MM.1S (cell line): ENCODE measurements around the gene NTRK2.

Experiments
- DNase-seq: peaks from one replicate; pipeline ENCODE4 v3.0.0-alpha.2; 2015
- H2AFZ ChIP-seq: fragments of 300-600 bp; sonication (generic); 2 replicates; pipeline ENCODE4 v1.6.0; 2016; ENCODE audit warnings: antibody characterized with exemption, low read length
- H3F3A ChIP-seq: fragments of 300-600 bp; sonication (generic); 2 replicates; pipeline ENCODE4 v1.6.1; 2016; ENCODE audit warnings: mild to moderate bottlenecking, antibody characterized with exemption, low read length, moderate library complexity, mixed read lengths; ENCODE audit not compliant: insufficient read depth
- H3K27ac ChIP-seq: fragments of 300-600 bp; sonication (generic); 2 replicates; pipeline ENCODE4 v1.5.1; 2016; ENCODE audit warnings: mild to moderate bottlenecking, low read length
- H3K27me3 ChIP-seq: fragments of 300-600 bp; sonication (generic); replicated peaks from 2 replicates; pipeline ENCODE4 v1.6.0; 2016; ENCODE audit warnings: low read length; ENCODE audit not compliant: insufficient read depth
- H3K36me3 ChIP-seq: fragments of 300-600 bp; sonication (generic); replicated peaks from 2 replicates; pipeline ENCODE4 v1.6.1; 2016; ENCODE audit warnings: mild to moderate bottlenecking, low read length, mixed read lengths; ENCODE audit not compliant: insufficient read depth
- H3K4me1 ChIP-seq: fragments of 300-600 bp; sonication (generic); 2 replicates; pipeline ENCODE4 v1.6.1; 2016; ENCODE audit warnings: low read length, mixed read lengths
- H3K4me2 ChIP-seq: fragments of 300-600 bp; sonication (generic); 2 replicates; pipeline ENCODE4 v1.6.0; 2016; ENCODE audit warnings: low read depth, low read length
- H3K4me3 ChIP-seq: fragments of 300-600 bp; sonication (generic); 2 replicates; pipeline ENCODE4 v1.5.1; 2016; ENCODE audit warnings: low read length, mixed read lengths
- H3K79me2 ChIP-seq: fragments of 300-600 bp; sonication (generic); 2 replicates; pipeline ENCODE4 v1.6.1; 2016; ENCODE audit warnings: mixed run types, low read length, mixed read lengths
- H3K9ac ChIP-seq: fragments of 300-600 bp; sonication (generic); 2 replicates; pipeline ENCODE4 v1.6.1; 2016; ENCODE audit warnings: low read length, mixed read lengths
- H3K9me2 ChIP-seq: fragments of 300-600 bp; sonication (generic); replicated peaks from 2 replicates; pipeline ENCODE4 v1.6.1; 2016; ENCODE audit warnings: mild to moderate bottlenecking, low read length, mixed read lengths; ENCODE audit not compliant: insufficient read depth
- H3K9me3 ChIP-seq: fragments of 300-600 bp; sonication (generic); replicated peaks from 2 replicates; pipeline ENCODE4 v1.6.1; 2016; ENCODE audit warnings: mild to moderate bottlenecking, low read length, mixed read lengths; ENCODE audit not compliant: insufficient read depth
- H4K20me1 ChIP-seq: fragments of 300-600 bp; sonication (generic); 2 replicates; pipeline ENCODE4 v1.6.1; 2016; ENCODE audit warnings: mild to moderate bottlenecking, low read length, moderate library complexity, mixed read lengths; ENCODE audit not compliant: insufficient read depth
- CTCF ChIP-seq: fragments of 300-600 bp; sonication (generic); IDR thresholded peaks from 2 replicates; pipeline ENCODE4 v1.5.1; 2016; ENCODE audit warnings: antibody characterized with exemption, low read length, mixed read lengths
- EZH2 ChIP-seq: fragments of 300-600 bp; sonication (generic); optimal IDR thresholded peaks from 2 replicates; pipeline ENCODE3; 2017; ENCODE audit warnings: low read depth, mild to moderate bottlenecking, antibody characterized with exemption, low read length, mixed read lengths
- EZH2phosphoT487 ChIP-seq: fragments of 300-600 bp; sonication (generic); IDR thresholded peaks from 2 replicates; pipeline ENCODE4 v1.6.1; 2018; ENCODE audit warnings: antibody characterized with exemption, low read length

NTRK2 gene

GRCh38 chr9:84811072-84811750 is 141.7 kb downstream of the NTRK2 start:
- Histone ChIP-seq H3K36me3 (no peaks in the 10 kb centered on the region), H2AFZ (no peak overlapping the region), H3F3A (no peaks in the 10 kb centered on the region), H3K4me1 (no peaks in the 10 kb centered on the region), H4K20me1 (no peaks in the 10 kb centered on the region), H3K27ac (no peak overlapping the region), H3K4me2 (no peak overlapping the region), H3K79me2 (no peaks in the 10 kb centered on the region), H3K9me3 (no peaks in the 10 kb centered on the region), H3K4me3 (no peak overlapping the region), H3K9me2 (no peaks in the 10 kb centered on the region), H3K9ac (no peak overlapping the region), H3K27me3 (no peaks in the 10 kb centered on the region)
- TF ChIP-seq EZH2: no peak
- TF ChIP-seq EZH2phosphoT487: no peak
- TF ChIP-seq CTCF: no peak
- DNase-seq: no peak

GRCh38 chr9:84811751-84812074 is 142.2 kb downstream of the NTRK2 start:
- Histone ChIP-seq H3K9me3 (no peaks in the 10 kb centered on the region), H3K4me2 (no peak overlapping the region), H3K79me2 (no peaks in the 10 kb centered on the region), H3K36me3 (no peaks in the 10 kb centered on the region), H3K9ac (no peak overlapping the region), H4K20me1 (no peaks in the 10 kb centered on the region), H3F3A (no peaks in the 10 kb centered on the region), H3K4me1 (no peaks in the 10 kb centered on the region), H3K9me2 (no peaks in the 10 kb centered on the region), H3K27me3 (no peaks in the 10 kb centered on the region), H3K4me3 (no peak overlapping the region), H3K27ac (no peak overlapping the region), H2AFZ (no peak overlapping the region)
- DNase-seq: no peak
- TF ChIP-seq EZH2phosphoT487 (no peak), EZH2 (no peak), CTCF (no peak)

- Histone ChIP-seq H3K4me3 (no peak overlapping the region), H3K4me1 (no peaks in the 10 kb centered on the region), H3K36me3 (no peaks in the 10 kb centered on the region), H3K27me3 (no peaks in the 10 kb centered on the region), H3K4me2 (no peak overlapping the region), H2AFZ (no peak overlapping the region), H3F3A (no peaks in the 10 kb centered on the region), H4K20me1 (no peaks in the 10 kb centered on the region), H3K9ac (no peak overlapping the region), H3K9me3 (no peaks in the 10 kb centered on the region), H3K9me2 (no peaks in the 10 kb centered on the region), H3K79me2 (no peaks in the 10 kb centered on the region), H3K27ac (no peak overlapping the region)
- TF ChIP-seq EZH2phosphoT487 (no peak), CTCF (no peak)
- DNase-seq: no peak
These were observed 142.8 kb downstream of the NTRK2 start for GRCh38 chr9:84812355-84812754.
